ENCODE measurements around the gene MICALL1. TPM values are rescaled to one million over a fixed set of nuclear protein-coding genes. Genes with fewer than 3 reads are reported as not detected.

The MICALL1 gene
- total and polyA plus RNA-seq, 2 of the 4 experiments (the other 2 are of a cell fraction) = 12.4 to 22.3 TPM

DNA sequence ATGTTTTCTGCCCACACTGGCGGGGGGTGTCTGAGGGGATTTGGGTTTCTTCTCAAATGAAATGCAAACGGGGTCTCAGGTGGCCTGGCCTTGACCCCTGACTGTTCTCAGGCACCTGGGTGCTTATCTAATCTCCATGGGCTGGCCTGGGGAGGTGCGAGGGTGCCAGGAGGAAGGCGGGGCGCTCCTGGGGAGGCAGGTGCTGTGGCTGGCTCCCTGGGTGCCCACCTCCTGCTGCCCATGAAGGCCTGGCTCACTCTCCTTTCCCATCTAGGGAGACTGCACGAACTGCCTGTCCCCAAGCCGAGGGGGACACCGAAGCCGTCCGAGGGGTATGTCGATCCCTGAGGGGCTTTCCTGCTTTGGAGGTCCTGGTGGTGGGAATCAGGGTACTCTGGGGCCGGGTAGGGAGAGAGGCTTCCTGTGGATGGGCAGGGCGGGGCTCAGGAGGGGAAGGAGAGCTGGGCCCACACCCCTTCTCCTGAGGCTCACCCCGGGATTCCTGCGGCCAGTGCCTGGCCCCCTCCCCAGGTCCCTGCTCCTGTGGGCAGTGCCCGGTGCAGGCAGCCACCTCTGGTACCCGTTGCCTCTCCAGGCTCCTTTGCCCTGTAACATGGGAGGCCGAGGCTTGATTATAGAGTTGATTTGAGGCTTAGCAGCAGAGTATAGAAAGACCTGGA, 18.4 kb downstream of the MICALL1 start:
- DNase-seq = no peak
- no peak overlapping the region for H3K27ac ChIP-seq (ENCODE audit: insufficient read depth, low read length)
- no peak overlapping the region for H4K5ac ChIP-seq (ENCODE audit: low read depth, low read length)
- no peak overlapping the region for H3K56ac ChIP-seq (ENCODE audit: extremely low read depth, insufficient read depth, low read length)
- 88% methylated on average over 6 of the region's 18 CpGs; no CpG with 5 or more reads in 1 of the 2 experiments for WGBS, 2 experiments (ENCODE audit: extremely low coverage in 2 of 2, insufficient read length in 1 of 2)
- no peak for TF ChIP-seq RCOR1 (IDR thresholded peaks at IDR 0.05; ENCODE audit: insufficient replicate concordance, low read length)
- TF ChIP-seq MXI1 (IDR thresholded peaks at IDR 0.05; ENCODE audit: borderline replicate concordance, low read depth, low read length) = no peak
- no peak for TF ChIP-seq POLR2A (IDR thresholded peaks at IDR 0.05; ENCODE audit: low read depth, low read length)
- no peak for TF ChIP-seq CHD1 (IDR thresholded peaks at IDR 0.05; ENCODE audit: low read depth, low read length)
- no peak for TF ChIP-seq CEBPB (IDR thresholded peaks at IDR 0.05; ENCODE audit: low read depth, low read length)
- H3K9me1 ChIP-seq (ENCODE audit: insufficient read depth, low read length) = no peaks in the 10 kb centered on the region
- dilution Hi-C loops (cut with HindIII; ENCODE audit: low sequenced_read_pairs, unreplicated experiment) (no loop called here), intact Hi-C loops (cut with micrococcal nuclease) (no loop called here), in situ Hi-C loops (cut with MboI; ENCODE audit: low sequenced_read_pairs) (no loop called here)
- no peak overlapping the region for H3K9ac ChIP-seq (ENCODE audit: low read depth, low read length)
- no peak overlapping the region for H3K4me2 ChIP-seq (ENCODE audit: low read depth, low read length)
- H3K9me3 ChIP-seq (ENCODE audit: control insufficient read depth, insufficient read depth, low read length) = no peaks in the 10 kb centered on the region
- ATAC-seq (ENCODE audit: low read depth) = no peak
- no peaks in the 10 kb centered on the region for H3K4me1 ChIP-seq (ENCODE audit: control insufficient read depth, insufficient read depth, low read length)
- H4K91ac ChIP-seq (ENCODE audit: insufficient read depth, low read depth, low read length) = no peak overlapping the region
- H2AFZ ChIP-seq (replicated peaks; ENCODE audit: low read length, poor library complexity) = no peak overlapping the region
- ChIA-PET CTCF (no interaction called here), POLR2A (ENCODE audit: unreplicated experiment) (no interaction called here)
- H3K18ac ChIP-seq (ENCODE audit: low read depth, low read length) = no peak overlapping the region
- no peak overlapping the region for H2AK5ac ChIP-seq (ENCODE audit: low read depth, low read length)
- no peak overlapping the region for H4K8ac ChIP-seq (ENCODE audit: low read depth in 2 of 2, low read length in 2 of 2)
- peaks cover 0 to 19% of the 10 kb centered on the region in 2 experiments; a peak in 3 of 4 replicates for H3K79me1 ChIP-seq (ENCODE audit: low read depth in 1 of 2, low read length in 2 of 2)
- H2AK9ac ChIP-seq (replicated peaks; ENCODE audit: low read depth, low read length, poor library complexity) = peak overlapping the region; percentile 42
- H2BK20ac ChIP-seq (ENCODE audit: low read depth, low read length) = no peak overlapping the region
- no peak overlapping the region for H3K14ac ChIP-seq (replicated peaks; ENCODE audit: low read depth, low read length)
- no peak overlapping the region for H3K4ac ChIP-seq (ENCODE audit: low read depth, low read length)
- peaks cover 56% of the 10 kb centered on the region for H3K36me3 ChIP-seq (ENCODE audit: control insufficient read depth, insufficient read depth, low read length)
- H2BK5ac ChIP-seq (ENCODE audit: low read depth, low read length, poor library complexity, severe bottlenecking) = no peak overlapping the region
- no peak overlapping the region for H3K4me3 ChIP-seq (ENCODE audit: insufficient read depth, low read depth, low read length)
- H4K20me1 ChIP-seq (ENCODE audit: insufficient read depth, low read length) = peaks cover 5% of the 10 kb centered on the region; the same call in 1 of the 2 replicates
- H2BK120ac ChIP-seq (ENCODE audit: low read depth, low read length) = no peak overlapping the region
- BruUV-seq (replicated peaks) = no TSS peak
- H2BK15ac ChIP-seq (ENCODE audit: low read depth, low read length) = no peak overlapping the region
- no peaks in the 10 kb centered on the region for H3K27me3 ChIP-seq (ENCODE audit: control insufficient read depth, insufficient read depth, low read length)
- no peak overlapping the region for H3K23ac ChIP-seq (ENCODE audit: low read depth, low read length)
